ENCODE data around the gene GART.

Gene GART

DNA sequence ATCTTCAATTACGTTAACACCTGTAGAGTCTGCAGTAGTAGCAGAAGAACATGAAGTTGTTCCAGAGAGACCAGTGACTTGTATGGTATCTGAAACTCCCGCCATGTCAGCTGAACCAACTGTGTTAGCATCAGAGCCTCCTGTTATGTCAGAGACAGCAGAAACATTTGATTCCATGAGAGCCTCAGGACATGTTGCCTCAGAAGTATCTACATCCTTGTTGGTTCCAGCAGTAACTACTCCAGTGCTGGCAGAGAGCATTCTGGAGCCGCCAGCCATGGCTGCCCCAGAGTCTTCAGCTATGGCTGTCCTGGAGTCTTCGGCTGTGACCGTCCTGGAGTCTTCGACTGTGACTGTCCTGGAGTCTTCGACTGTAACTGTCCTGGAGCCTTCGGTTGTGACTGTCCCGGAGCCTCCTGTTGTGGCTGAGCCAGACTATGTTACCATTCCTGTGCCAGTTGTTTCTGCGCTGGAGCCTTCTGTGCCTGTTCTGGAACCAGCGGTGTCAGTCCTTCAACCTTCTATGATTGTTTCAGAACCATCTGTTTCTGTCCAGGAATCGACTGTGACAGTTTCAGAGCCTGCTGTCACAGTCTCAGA, 11.2 kb upstream of the GART start:
- DNase-seq, result no peak

DNA sequence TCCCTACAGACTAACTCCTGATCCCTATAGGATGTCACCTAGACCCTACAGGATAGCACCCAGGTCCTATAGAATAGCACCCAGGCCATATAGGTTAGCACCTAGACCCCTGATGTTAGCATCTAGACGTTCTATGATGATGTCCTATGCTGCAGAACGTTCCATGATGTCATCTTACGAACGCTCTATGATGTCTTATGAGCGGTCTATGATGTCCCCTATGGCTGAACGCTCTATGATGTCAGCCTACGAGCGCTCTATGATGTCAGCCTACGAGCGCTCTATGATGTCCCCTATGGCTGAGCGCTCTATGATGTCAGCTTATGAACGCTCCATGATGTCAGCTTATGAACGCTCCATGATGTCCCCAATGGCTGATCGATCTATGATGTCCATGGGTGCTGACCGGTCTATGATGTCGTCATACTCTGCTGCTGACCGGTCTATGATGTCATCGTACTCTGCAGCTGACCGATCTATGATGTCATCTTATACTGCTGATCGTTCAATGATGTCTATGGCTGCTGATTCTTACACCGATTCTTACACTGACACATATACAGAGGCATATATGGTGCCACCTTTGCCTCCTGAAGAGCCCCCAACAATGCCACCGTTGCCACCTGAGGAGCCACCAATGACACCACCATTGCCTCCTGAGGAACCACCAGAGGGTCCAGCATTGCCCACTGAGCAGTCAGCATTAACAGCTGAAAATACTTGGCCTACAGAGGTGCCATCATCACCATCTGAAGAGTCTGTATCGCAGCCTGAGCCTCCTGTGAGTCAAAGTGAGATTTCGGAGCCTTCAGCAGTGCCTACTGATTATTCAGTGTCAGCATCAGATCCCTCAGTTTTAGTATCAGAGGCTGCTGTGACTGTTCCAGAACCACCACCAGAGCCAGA, 10.4 kb upstream of the GART start:
- no peak for DNase-seq

DNA sequence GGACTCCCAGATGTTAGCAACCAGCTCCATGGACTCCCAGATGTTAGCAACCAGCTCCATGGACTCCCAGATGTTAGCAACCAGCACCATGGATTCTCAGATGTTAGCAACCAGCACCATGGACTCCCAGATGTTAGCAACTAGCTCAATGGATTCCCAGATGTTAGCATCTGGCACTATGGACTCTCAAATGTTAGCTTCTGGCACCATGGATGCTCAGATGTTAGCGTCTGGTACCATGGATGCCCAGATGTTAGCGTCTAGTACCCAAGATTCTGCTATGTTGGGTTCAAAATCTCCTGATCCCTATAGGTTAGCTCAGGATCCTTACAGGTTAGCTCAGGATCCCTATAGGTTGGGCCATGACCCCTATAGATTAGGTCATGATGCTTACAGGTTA, 9.7 kb upstream of the GART start:
- DNase-seq, result no peak

DNA sequence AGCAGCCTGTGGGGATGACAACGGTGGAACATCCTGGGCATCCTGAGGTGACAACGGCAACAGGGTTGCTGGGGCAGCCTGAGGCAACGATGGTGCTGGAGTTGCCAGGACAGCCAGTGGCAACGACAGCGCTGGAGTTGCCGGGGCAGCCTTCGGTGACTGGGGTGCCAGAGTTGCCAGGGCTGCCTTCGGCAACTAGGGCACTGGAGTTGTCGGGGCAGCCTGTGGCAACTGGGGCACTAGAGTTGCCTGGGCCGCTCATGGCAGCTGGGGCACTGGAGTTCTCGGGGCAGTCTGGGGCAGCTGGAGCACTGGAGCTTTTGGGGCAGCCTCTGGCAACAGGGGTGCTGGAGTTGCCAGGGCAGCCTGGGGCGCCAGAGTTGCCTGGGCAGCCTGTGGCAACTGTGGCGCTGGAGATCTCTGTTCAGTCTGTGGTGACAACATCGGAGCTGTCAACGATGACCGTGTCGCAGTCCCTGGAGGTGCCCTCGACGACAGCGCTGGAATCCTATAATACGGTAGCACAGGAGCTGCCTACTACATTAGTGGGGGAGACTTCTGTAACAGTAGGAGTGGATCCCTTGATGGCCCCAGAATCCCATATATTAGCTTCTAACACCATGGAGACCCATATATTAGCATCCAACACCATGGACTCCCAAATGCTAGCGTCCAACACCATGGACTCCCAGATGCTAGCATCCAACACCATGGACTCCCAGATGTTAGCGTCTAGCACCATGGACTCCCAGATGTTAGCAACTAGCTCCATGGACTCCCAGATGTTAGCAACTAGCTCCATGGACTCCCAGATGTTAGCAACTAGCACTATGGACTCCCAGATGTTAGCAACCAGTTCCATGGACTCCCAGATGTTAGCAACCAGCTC, 9.1 kb upstream of the GART start:
- no peak for DNase-seq

DNA sequence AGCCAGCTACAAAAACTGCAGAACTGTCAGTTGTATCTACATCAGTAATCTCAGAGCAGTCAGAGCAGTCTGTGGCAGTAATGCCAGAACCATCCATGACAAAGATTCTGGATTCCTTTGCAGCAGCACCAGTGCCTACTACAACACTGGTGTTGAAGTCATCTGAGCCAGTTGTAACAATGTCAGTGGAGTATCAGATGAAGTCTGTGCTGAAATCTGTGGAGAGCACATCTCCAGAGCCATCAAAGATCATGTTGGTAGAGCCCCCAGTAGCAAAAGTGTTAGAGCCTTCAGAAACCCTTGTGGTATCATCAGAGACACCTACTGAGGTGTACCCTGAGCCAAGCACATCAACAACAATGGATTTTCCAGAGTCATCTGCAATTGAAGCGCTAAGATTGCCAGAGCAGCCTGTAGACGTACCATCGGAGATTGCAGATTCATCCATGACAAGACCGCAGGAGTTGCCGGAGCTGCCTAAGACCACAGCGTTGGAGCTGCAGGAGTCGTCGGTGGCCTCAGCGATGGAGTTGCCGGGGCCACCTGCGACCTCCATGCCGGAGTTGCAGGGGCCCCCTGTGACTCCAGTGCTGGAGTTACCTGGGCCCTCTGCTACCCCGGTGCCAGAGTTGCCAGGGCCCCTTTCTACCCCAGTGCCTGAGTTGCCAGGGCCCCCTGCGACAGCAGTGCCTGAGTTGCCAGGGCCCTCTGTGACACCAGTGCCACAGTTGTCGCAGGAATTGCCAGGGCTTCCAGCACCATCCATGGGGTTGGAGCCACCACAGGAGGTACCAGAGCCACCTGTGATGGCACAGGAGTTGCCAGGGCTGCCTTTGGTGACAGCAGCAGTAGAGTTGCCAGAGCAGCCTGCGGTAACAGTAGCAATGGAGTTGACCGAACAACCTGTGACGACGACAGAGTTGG, 8.2 kb upstream of the GART start:
- DNase-seq, result no peak

DNA sequence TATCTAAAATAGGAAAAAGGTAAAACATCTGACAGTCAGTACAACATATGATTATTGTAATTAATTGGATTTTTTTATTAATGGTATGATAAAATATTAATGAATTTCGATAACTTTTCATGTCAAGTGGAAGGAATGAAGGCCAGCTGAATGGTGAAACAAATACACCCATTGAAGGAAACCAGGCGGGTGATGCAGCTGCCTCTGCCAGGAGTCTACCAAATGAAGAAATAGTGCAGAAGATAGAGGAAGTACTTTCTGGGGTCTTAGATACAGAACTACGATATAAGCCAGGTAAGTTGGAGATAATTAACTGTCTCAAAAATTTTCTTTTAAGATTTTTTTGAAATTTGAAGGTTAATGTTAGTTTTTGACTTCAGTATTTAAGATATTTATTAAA, 4.2 kb upstream of the GART start:
- no peak for DNase-seq

DNA sequence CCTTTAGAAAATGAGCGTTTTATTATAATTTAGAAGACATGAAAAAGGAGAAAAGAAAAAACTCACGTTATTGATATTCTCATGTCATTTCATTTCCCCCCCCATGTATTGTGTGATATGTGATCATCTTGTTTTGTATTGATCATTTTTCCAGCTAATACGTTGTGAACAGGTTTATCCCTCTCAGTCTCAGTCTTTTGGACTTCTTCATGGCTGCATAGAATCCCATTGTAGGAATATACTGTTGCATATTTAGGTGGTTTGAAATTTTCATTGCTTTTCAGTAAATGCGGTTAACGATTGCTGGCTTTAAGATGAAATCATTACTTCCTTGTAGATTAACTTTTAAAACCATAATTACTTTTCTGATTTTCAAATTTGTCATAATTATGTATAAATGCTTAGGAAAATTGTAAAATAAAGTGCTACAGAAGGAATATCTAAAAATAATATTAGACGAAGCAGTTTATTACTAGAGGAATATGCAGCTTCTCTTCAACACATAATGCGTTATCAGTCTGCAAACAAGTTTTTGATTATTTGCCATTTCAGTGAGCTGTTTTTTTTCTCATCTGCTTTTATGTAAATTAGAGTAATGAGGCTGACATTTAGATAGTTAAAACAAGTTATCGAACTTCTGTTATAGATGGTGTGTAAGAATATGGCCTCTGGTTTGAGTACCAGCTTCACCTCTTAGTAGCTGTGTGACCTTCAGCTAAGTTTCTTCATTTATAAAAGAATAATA, 2.7 kb upstream of the GART start:
- no peak for DNase-seq

DNA sequence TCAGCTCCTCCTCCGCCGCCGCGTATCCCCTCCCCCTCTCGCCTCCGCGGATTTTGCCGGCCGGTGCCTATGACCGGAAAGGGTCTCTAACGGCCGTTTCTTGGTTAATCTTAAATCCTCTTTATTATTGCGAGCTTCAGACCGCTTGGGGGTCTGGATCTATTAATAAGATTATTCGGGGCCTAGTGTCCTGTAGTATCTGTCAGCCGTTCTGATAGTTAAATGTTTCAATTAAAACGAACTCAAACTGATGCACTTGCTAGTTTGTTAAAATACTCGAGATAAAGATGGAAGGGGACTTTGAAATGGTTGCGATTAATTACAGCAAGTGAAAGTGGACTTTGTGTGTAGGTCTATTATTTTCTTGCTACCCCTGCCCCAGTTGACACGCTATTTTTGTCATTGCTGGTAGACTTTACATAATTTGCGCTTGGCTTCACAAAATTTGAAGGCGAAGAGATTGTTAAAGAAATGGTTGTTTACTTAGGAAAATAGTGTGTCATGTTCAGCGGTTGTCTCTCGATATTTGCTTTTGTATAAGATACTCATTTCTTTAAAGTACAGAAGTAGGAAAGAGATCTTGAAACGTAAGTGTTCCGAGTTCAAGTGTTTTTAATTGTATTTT, 1.7 kb upstream of the GART start:
- DNase-seq, result peak; percentile 66

DNA sequence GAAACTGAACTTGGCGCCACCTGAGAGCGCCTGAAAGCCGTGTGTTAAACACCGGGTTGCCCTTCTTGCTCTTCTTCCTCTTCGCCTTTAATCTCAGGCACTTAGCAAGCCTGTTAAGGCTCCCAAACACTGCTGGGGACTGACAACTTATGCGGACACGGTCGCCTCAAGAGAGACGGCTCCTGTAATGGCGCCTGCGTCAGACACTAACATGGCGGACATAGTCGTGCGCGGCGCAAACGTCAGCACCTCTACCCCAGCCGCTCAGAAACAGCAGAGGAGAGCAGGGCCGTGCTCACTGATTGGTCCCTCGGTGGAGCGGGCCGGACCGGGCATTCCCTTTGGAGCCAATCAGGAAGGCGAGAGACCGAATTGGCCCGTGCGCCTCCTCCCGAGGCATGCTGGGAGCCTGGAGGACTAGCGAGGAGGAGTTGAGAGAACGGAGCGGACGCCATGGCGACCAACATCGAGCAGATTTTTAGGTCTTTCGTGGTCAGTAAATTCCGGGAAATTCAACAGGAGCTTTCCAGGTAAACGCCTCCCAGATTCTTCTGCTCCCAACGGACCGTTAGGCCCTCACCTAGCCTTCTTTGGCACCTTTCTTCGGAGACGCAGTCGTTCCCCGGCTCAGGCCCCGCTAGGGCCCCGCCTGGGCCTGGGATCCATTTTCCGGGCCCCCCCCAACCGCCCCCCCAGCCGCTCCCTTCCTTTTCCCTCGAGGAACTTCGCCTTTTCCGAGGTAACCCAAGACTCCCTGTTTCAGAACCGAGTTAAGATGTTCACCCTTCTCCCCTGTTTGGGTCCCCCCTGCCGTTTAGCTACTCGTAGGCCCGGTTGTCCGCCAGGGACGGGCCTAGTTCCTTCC, 955 bp upstream of the GART start, which contains the start of gene SON:
SON (plus strand) TSS at position 399 of the 865 bp plus-strand sequence; CDS start at position 454, 55 bp downstream.
- peak; percentile 92 for DNase-seq

DNA sequence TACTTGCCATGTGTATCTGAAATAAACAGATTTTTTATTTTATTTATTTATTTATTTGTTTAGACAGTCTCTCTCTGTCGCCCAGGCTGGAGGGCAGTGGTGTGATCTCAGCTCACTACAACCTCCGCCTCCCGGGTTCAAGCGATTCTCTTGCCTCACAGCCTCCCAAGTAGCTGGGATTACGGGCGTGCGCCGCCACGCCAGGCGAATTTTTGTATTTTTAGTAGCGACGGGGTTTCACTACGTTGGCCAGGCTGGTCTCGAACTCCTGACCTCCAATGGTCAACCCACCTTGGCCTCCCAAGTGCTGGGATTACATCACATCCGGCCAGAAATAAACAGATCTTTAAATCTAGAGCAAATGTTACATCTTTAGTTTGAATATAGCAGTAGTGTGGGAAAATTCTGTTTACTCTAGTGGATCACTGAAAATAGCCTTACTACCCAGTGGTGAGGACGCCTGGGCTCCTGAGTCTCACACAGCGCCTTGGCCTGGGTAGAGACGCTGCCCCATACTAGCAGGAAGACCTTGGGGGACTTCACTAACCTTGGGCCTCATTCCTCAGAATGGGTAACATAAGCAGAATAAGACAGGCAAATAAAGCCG, 709 bp downstream of the GART start:
- DNase-seq, result no peak

DNA sequence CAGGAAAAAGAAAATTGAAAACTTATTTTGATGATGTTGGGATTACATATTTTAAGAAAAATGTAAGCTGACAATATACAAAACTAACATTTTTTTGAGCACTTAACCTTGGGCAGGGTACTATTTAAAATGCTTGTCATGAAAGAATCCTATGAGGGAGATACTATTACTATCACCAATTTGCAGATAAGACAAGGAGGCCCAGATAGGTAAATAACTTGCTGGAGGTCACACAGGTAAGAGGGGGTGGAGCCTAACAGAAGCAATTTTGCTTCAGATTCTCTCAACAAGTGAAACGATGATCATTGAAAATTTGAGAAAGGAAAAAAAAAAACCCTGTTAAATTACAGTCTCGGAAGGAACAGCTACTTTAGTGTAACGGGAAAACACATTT, 1.2 kb downstream of the GART start:
- DNase-seq, result no peak

DNA sequence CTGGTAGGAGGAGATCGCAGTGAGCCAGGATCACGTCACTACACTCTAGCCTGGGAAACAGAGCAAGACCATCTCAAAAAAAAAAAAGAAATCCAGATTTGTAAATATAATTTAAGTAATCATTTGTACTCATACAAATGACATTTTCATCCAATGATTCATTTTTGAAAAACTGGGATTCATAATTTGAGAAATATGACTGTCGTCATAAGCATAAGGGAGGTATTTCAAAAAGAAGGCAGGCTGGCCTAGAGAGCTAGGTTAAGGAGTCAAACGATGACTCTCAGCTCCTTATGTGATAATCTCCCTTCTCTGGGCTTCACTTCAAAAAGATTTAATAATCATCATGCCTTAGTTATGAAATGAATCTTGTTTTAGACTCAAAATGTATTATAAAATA, 2.3 kb downstream of the GART start:
- no peak for DNase-seq

DNA sequence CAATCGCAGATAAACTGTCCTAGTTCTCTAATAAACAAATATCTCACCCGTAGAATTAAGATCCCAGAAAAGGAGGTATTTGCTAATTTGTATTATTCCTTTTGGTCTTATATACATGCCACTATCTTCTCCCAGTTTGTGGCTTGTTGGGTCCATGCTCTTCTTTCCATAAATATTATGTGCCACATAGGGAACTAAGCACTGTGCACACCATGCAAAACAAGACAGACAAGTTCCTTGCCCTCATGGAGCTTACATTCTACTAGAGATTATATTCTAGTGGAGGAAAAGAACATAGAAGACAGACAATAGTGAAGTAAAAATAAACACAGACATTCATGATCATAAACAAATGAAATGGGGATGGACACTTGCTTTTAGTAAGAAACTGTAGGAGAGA, 4.7 kb downstream of the GART start:
- no peak for DNase-seq

DNA sequence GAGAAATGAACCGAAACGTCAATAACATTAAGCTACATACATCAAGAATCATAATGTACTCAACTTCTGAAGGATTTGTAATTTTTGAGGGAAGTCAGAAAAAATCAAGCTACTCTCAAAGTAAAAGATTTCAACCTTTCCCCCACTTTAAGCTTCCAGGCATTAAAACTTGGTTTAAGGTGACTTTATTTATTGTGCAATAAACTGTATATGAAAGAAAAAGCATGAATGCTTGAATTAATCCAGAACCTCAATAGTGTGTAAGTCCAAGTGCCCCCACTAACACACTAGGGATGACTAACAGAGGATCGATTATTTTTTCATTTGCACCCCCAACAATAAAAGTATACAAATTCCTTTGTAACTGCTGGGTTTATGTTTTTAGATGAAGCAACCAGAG, 10.9 kb downstream of the GART start:
- DNase-seq, result no peak

DNA sequence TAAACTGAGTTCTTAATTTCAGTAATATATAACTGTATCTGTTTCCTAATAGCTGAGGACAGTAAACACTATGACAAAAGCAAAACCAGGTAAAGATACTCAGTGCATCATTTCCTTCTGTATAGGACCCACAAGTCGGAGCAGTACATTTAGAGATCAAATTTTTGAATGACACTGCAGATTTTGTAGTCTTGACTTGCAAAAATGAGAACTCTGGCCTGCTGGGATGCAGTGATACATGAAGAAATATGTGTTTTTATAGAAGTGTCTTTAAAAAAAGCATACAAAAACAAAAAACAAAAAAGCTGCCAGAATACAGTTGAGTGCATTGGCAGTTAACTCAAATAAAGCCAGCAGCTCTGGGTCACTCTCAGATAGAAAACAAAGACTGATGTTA, 19.0 kb downstream of the GART start:
- no peak for DNase-seq

DNA sequence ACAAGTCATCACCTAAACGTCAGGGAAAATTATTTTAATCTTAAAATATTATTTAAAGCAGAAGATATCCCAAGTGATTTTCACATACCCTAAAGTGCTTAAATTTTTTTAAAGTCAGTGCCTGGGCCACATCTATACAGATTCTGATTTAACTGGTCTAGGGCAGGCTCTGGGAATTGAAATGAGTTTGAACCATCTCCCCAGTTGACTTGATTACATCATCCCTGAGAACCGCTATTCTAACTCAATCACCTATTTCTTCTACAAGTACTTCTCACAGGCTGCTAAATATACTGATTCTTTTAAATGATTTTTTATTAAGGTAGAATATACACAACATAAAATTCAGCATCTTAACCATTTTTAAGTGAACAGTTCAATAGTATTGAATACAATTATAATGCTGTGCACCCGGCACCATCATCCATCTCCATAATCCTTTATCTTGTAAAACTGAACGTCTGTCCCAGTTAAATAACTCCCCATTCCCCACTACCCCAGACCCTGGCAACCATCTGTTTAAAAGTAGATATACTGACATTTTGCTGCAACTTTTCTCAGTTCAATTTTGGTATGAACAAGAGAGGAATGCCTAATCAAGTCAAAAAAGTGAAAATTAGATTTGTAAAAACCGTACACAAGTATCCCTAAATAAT, 19.5 kb downstream of the GART start:
- no peak for DNase-seq

DNA sequence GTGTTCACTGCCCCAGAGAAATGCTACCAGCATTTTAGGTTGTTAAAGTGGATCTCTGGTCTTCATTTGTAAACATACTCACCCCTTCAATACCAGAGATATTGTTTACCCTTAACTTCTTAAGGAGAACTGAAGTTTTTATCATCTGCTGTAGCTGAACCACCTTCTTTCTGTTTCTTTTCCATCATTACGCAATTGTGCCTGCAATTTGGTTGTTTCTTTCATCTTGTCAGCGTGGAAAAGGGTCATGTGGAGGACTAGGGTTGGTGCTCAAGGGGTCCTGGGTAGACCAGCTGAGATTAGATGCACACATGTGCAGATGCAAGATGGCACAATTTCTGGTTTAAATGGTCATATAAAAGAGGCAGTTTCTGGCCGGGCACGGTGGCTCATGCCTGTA, 23.0 kb downstream of the GART start:
- no peak for DNase-seq

DNA sequence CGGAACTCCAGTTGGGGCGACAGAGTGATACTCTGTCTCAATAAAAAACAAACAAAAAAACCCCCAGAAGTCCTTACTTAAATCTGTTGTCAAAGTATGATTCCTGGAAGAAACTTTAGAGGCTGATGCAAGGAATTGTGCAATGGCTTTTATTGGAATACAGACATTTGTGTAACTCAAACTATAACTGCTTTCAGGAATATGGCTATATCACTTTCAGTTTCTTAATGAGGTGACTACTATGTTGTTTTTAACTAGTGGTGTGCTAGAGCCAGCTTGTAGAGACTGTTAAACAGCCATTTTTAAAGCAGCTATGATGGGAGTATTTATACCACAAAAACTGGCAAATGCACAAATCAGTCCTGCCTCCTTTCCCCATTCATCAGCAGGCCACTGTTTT, 27.7 kb downstream of the GART start:
- no peak for DNase-seq

DNA sequence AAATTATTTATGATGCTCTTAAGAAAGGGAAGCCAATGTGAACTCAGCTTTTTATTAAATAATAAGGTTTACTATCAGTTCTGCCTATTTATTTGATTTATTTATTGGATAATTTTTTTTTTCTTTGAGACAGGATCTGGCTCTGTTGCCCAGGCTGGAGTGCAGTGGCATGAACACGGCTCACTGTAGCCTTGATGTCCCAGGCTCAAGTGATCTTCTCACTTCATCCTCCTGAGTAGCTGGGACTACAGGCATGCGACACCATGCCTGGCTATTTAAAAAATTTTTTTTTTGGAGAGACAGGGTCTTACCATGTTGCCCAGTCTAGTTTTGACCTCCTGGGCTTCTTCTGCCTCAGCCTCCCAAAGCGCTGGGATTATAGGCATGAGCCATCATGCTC, 29.4 kb downstream of the GART start:
- no peak for DNase-seq

All from stimulated activated CD4-positive, alpha-beta T cell treated with anti-CD3 and anti-CD28 coated beads, Interleukin-12 subunit alpha, Interleukin-12 subunit beta, amount 100 ng/mL, for 4 hours (primary cell).